AG09319 (cell line): ENCODE measurements around the gene TIMMDC1.

Experiments used
- DNase-seq: peaks from one replicate; pipeline ENCODE4 v3.0.0-alpha.2; 2010; ENCODE audit warnings: low read depth; ENCODE audit errors: extremely low read depth
- TF ChIP-seq, protein P1 (sequence below): IDR thresholded peaks from 2 replicates; pipeline ENCODE4 v1.5.1; 2011; ENCODE audit warnings: low read depth, mild to moderate bottlenecking, inconsistent platforms, low read length, moderate library complexity

TIMMDC1 gene, protein sequence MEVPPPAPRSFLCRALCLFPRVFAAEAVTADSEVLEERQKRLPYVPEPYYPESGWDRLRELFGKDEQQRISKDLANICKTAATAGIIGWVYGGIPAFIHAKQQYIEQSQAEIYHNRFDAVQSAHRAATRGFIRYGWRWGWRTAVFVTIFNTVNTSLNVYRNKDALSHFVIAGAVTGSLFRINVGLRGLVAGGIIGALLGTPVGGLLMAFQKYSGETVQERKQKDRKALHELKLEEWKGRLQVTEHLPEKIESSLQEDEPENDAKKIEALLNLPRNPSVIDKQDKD

DNA sequence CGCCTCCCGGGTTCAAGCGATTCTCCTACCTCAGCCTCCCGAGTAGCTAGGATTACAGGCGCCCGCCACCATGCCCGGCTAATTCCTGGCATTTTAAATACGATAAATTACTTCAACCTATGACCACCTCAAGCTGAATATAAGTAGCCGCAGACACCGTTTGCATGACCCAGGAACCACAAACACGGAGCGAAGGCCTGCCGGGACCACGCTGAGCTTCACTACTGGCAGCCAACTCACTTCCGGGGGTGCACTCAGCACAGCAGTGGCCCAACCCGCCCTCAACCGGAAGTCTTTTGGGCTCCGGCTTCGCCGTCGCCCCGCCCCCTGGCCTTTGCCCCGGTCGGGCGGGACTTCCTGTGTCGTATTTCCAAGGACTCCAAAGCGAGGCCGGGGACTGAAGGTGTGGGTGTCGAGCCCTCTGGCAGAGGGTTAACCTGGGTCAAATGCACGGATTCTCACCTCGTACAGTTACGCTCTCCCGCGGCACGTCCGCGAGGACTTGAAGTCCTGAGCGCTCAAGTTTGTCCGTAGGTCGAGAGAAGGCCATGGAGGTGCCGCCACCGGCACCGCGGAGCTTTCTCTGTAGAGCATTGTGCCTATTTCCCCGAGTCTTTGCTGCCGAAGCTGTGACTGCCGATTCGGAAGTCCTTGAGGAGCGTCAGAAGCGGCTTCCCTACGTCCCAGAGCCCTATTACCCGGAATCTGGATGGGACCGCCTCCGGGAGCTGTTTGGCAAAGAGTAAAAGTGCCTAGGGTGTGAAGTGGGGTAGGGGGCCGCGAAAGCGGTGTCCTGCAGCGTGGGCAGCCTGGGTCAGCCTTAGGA, at the start of gene TIMMDC1:
TIMMDC1 (plus strand) TSS at position 362 of the 826 bp plus-strand sequence; CDS start at position 549, 187 bp downstream.
- peak; percentile 84 for DNase-seq
- TF ChIP-seq, protein P1, sequence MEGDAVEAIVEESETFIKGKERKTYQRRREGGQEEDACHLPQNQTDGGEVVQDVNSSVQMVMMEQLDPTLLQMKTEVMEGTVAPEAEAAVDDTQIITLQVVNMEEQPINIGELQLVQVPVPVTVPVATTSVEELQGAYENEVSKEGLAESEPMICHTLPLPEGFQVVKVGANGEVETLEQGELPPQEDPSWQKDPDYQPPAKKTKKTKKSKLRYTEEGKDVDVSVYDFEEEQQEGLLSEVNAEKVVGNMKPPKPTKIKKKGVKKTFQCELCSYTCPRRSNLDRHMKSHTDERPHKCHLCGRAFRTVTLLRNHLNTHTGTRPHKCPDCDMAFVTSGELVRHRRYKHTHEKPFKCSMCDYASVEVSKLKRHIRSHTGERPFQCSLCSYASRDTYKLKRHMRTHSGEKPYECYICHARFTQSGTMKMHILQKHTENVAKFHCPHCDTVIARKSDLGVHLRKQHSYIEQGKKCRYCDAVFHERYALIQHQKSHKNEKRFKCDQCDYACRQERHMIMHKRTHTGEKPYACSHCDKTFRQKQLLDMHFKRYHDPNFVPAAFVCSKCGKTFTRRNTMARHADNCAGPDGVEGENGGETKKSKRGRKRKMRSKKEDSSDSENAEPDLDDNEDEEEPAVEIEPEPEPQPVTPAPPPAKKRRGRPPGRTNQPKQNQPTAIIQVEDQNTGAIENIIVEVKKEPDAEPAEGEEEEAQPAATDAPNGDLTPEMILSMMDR: no peak

DNA sequence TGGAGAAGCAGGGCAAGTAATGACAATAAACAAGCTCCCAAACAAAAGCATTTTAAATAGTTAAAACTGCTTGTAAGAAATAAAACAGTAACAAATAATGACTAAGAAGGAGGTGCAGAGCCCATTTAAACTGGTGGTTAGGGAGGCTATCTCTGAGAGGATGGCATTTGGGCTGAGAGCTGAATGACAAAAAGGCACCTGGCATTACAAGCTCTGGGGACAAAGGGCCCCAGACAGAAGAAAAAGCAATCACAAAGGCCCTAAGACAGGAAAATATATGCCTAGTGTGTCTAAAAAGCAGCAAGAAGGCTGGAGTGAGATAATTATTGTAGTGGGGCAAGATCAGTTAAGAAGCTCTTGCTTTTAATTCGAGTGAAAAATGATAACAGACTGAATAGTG, 44.5 kb upstream of the TIMMDC1 start:
- TF ChIP-seq, protein P1: no peak
- DNase-seq: no peak

DNA sequence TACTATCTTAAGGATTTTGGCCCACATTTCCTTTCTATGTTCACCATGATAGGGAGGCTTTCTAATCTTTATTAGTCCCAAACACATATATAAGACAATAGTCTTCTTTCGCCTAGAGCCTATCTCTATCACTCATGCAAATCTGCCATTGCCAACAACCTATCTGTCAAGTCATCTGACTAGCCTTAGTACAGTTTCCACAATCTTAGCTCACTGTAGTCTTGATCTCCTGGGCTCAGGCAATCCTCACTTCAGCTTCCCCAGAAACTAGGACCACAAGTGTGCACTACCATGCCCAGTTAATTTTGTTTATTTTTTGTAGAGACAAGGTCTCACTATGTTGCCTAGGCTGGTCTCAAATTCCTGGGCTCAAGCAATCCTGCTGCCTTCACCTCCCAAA, 41.9 kb upstream of the TIMMDC1 start:
- TF ChIP-seq, protein P1: no peak

DNA sequence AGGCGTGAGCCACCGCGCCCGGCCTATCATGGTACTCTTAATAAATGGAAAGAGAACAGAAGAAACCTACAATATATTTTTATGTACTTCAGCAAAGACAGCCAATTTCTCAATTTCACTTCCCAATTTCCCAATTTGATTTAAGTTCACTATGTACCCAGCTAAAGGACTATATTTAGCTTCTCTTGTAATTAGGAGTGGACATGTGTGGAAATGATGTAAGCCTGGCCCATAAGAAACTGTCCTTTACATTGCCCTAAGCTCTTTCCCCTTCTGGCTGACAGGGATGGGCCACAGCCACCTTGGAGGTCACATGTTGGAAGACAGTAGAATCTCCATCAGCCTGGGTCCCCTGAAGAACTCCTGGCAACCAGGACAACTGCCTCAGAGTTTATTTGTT, 41.1 kb upstream of the TIMMDC1 start:
- no peak for DNase-seq
- TF ChIP-seq, protein P1: no peak

More for the DNA sequence above, 41.9 kb upstream of the TIMMDC1 start:
- DNase-seq: no peak

DNA sequence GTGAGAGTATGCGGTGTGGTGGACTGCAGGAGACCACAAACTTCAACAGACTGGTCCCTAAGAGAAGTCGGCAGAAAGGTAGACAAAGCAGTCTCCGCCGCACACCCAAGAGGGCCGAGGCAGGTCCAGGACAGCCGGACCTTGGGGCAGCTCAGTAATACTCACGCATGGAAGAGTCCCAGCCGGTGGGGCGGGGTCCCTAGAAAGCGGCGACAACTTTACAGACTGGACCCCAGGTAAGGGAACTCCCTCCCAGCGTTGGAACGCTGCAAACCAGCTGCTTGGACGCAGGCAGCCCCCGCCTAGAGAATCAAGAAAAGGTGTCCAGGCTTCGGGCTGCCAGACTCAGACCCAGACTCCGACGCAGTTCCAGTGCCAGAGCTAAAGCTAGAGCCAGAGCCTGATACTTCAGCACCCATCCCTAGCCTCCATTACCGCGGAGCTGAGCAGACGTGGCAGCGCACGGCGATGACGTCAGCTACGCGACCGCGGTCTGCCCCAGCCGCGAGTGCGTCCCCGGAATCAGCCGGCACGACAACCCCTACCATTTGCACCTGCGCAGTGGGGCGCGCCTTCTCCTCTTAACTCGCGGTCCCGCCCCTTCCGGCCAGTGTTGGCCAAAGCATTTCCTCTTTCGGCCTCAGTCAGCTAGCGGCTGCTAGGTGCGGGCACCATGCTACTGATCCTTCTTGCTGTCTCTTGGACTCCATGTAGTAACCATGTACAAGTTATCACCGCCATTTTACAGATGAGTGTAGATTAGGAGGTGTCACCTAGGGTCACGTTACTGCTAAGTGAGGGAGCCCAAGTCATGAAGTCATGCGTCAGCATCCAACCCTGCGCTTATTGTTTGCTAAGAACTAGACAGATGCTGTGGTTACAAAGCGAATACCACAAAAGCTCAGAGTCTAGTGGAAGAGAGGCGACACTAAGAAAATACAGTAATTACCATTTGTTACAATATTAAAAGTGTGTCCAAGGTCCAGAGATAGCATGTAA, 34.9 kb upstream of the TIMMDC1 start, which contains the start of gene TMEM39A:
TMEM39A (minus strand) TSS at position 445 of the 999 bp plus-strand sequence. CDS start 1,541 bp downstream, outside the sequence.
- peak; percentile 96 for DNase-seq
- TF ChIP-seq, protein P1: no peak

DNA sequence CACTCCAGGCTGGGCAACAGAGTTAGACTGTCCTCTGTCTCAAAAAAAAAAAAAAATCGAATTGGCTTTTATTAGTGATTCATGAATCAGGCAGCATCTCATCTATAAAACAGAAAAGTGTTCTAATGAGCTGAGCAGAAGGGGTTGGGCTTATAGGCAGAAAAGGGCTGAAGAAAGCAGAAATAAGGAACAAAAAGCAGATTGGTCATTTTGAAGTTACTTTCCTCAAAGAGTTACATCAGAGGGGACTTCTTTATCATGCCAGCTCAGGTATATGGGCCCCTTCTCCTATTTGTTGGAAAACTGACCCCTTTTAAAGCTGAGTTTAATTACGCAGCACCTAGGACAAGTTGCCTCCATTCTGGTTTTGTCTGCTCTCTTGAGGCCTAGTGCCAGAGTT, 30.3 kb upstream of the TIMMDC1 start:
- DNase-seq: no peak
- TF ChIP-seq, protein P1: no peak
